ENCODE measurements around the gene PARN.
A peak's percentile ranks its signal among the peaks of the same experiment; 100 is the strongest.

Gene PARN

GRCh38 chr16:14486520-14487303 is 143.3 kb downstream of the PARN start:
- no peak overlapping the region for H3K9ac ChIP-seq
- H3K4me1 ChIP-seq = peaks cover 11% of the 10 kb centered on the region
- peak overlapping the region; percentile 11 for H3K4me3 ChIP-seq (ENCODE audit: low read depth, low read length)
- H3K79me2 ChIP-seq = no peaks in the 10 kb centered on the region
- peak overlapping the region; percentile 25 for H3K4me2 ChIP-seq (ENCODE audit: low read length)
- no peaks in the 10 kb centered on the region for H3K36me3 ChIP-seq (ENCODE audit: control insufficient read depth, insufficient read depth, low read length)
- no peaks in the 10 kb centered on the region for H3K9me3 ChIP-seq (ENCODE audit: control insufficient read depth, low read length)
- no peak for TF ChIP-seq CTCF (IDR thresholded peaks at IDR 0.05)
- H3K27ac ChIP-seq = peak overlapping the region; percentile 30
- H2AFZ ChIP-seq = peak overlapping the region; percentile 43
- no peaks in the 10 kb centered on the region for H3K27me3 ChIP-seq (ENCODE audit: control insufficient read depth, insufficient read depth, low read length)

- H3K36me3 ChIP-seq (ENCODE audit: control insufficient read depth, insufficient read depth, low read length) = no peaks in the 10 kb centered on the region
- H3K4me3 ChIP-seq (ENCODE audit: low read depth, low read length) = no peak overlapping the region
- H3K9me3 ChIP-seq (ENCODE audit: control insufficient read depth, low read length) = no peaks in the 10 kb centered on the region
- H2AFZ ChIP-seq = peak overlapping the region; percentile 43
- H3K4me1 ChIP-seq = peaks cover 11% of the 10 kb centered on the region
- no peak overlapping the region for H3K9ac ChIP-seq
- no peak for TF ChIP-seq CTCF (IDR thresholded peaks at IDR 0.05)
- no peaks in the 10 kb centered on the region for H3K27me3 ChIP-seq (ENCODE audit: control insufficient read depth, insufficient read depth, low read length)
- H3K27ac ChIP-seq = peak overlapping the region; percentile 30
- no peak overlapping the region for H3K4me2 ChIP-seq (ENCODE audit: low read length)
- no peaks in the 10 kb centered on the region for H3K79me2 ChIP-seq
These were observed 144.1 kb downstream of the PARN start for GRCh38 chr16:14485811-14486519.

- Histone ChIP-seq H3K79me2 (no peaks in the 10 kb centered on the region), H3K27ac (no peak overlapping the region), H3K9me3 (ENCODE audit: control insufficient read depth, low read length) (no peaks in the 10 kb centered on the region), H2AFZ (no peak overlapping the region), H3K4me2 (ENCODE audit: low read length) (no peak overlapping the region), H3K4me3 (ENCODE audit: low read depth, low read length) (no peak overlapping the region), H3K27me3 (ENCODE audit: control insufficient read depth, insufficient read depth, low read length) (no peaks in the 10 kb centered on the region), H3K9ac (no peak overlapping the region), H3K4me1 (peaks cover 11% of the 10 kb centered on the region), H3K36me3 (ENCODE audit: control insufficient read depth, insufficient read depth, low read length) (no peaks in the 10 kb centered on the region)
- TF ChIP-seq CTCF (IDR thresholded peaks at IDR 0.05) = no peak
These were observed 144.9 kb downstream of the PARN start for GRCh38 chr16:14485121-14485551.

DNA sequence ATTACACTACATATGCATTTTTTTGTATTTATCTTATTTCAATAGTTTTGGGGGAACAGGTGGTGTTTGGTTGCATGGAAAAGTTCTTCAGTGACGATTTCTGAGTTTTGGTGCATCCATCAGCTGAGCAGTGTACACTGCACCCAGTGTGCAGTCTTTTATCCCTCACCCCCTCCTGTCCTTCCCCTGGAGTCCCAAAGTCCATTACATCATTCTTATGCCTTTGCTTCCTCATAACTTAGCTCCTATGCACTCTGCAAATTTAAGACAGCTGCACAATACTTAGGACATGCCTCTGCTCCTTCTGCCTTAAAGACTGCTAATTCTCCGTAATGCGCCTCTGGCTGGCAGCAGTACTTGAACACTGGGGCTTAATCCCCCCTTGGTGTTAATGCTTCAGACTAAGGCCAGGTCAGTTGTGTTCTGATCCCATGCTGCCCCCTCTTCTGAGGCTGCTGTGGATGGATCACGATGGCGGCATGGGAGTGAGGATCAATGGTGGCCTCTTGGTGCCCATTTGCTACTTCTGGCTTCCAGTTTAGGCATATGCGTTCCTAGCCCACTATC is 146.2 kb downstream of the PARN start:
- no peak overlapping the region for H3K9ac ChIP-seq
- no peaks in the 10 kb centered on the region for H3K9me3 ChIP-seq (ENCODE audit: control insufficient read depth, low read length)
- no peak overlapping the region for H3K27ac ChIP-seq
- no peak overlapping the region for H2AFZ ChIP-seq
- no peak overlapping the region for H3K4me3 ChIP-seq (ENCODE audit: low read depth, low read length)
- no peaks in the 10 kb centered on the region for H3K79me2 ChIP-seq
- no peak overlapping the region for H3K4me2 ChIP-seq (ENCODE audit: low read length)
- H3K4me1 ChIP-seq = peaks cover 11% of the 10 kb centered on the region
- no peaks in the 10 kb centered on the region for H3K27me3 ChIP-seq (ENCODE audit: control insufficient read depth, insufficient read depth, low read length)
- no peaks in the 10 kb centered on the region for H3K36me3 ChIP-seq (ENCODE audit: control insufficient read depth, insufficient read depth, low read length)
- no peak for TF ChIP-seq CTCF (IDR thresholded peaks at IDR 0.05)

All from parathyroid adenoma (tissue), 2 donors.